Measurements from ENCODE around the gene MTREX. TPM values are rescaled to one million over a fixed set of nuclear protein-coding genes. Genes with fewer than 3 reads are reported as not detected.
"Not testable (repeated sequence)": the region's sequence is repeated elsewhere in the genome, so short reads cannot be mapped to it uniquely, and the experiment has no call there.

MTREX gene
- total RNA-seq, 1 experiment from 2014 or later, result 25.6 TPM

DNA sequence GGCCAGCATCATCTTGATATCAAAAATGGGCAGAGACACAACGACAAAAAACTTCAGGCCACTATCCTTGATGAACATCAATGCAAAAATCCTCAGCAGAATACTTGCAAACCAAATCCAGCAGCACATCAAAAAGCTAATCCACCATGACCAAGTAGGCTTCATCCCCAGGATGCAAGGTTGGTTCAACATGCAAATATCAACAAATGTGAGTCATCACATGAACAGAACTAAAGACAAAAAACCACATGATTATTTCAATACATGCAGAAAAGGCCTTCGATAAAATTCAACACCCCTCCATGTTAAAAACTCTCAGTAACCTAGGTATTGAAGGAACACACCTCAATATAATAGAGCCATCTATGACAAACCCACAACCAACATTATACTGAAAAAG is 8.5 kb downstream of the MTREX start:
- ATAC-seq (no peak), DNase-seq (no peak)
- Histone ChIP-seq H3K4me1 (ENCODE audit: insufficient read depth, low read length) (no peaks in the 10 kb centered on the region; the same call in 1 of the 2 replicates), H3K4me3 (ENCODE audit: low read length) (no peak overlapping the region), H3K79me2 (ENCODE audit: low read length) (peaks cover 94% of the 10 kb centered on the region), H3K36me3 (ENCODE audit: low read depth, low read length) (0 out of 2 replicates have a peak, but pooled peaks cover 5% of the 10 kb centered on the region), H3K4me2 (ENCODE audit: low read length) (no peak overlapping the region), H3K9ac (ENCODE audit: low read length) (no peak overlapping the region), H2AFZ (ENCODE audit: low read length) (no peak overlapping the region), H4K20me1 (ENCODE audit: low read length) (0 out of 2 replicates have a peak, but pooled peaks cover 4% of the 10 kb centered on the region), H3K27ac (ENCODE audit: low read length) (no peak overlapping the region), H3K27me3 (ENCODE audit: low read length) (no peaks in the 10 kb centered on the region), H3F3A (ENCODE audit: low read length, unreplicated experiment) (no peaks in the 10 kb centered on the region), H3K9me2 (replicated peaks; ENCODE audit: low read length) (no peaks in the 10 kb centered on the region), H3K9me3 (ENCODE audit: low read length) (no peaks in the 10 kb centered on the region)
- BruUV-seq (replicated peaks), result no TSS peak
- intact Hi-C loops (cut with micrococcal nuclease), result no loop called here
- CTCF ChIA-PET, result no interaction called here
- POLR2A ChIA-PET (ENCODE audit: unreplicated experiment), result no interaction called here
- no peak for TF ChIP-seq EZH2phosphoT487 (IDR thresholded peaks at IDR 0.05; ENCODE audit: borderline replicate concordance, low read length)
- TF ChIP-seq, protein P1, sequence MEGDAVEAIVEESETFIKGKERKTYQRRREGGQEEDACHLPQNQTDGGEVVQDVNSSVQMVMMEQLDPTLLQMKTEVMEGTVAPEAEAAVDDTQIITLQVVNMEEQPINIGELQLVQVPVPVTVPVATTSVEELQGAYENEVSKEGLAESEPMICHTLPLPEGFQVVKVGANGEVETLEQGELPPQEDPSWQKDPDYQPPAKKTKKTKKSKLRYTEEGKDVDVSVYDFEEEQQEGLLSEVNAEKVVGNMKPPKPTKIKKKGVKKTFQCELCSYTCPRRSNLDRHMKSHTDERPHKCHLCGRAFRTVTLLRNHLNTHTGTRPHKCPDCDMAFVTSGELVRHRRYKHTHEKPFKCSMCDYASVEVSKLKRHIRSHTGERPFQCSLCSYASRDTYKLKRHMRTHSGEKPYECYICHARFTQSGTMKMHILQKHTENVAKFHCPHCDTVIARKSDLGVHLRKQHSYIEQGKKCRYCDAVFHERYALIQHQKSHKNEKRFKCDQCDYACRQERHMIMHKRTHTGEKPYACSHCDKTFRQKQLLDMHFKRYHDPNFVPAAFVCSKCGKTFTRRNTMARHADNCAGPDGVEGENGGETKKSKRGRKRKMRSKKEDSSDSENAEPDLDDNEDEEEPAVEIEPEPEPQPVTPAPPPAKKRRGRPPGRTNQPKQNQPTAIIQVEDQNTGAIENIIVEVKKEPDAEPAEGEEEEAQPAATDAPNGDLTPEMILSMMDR (conservative IDR thresholded peaks at IDR 0.05; ENCODE audit: low read depth, low read length), result no peak
- no peak for TF ChIP-seq EZH2 (IDR thresholded peaks at IDR 0.05; ENCODE audit: low read length, unreplicated experiment)

GRCh38 chr5:55316837-55317236 is 9.0 kb downstream of the MTREX start:
- H3K4me3 ChIP-seq (ENCODE audit: low read length), result no peak overlapping the region
- TF ChIP-seq EZH2phosphoT487 (IDR thresholded peaks at IDR 0.05; ENCODE audit: borderline replicate concordance, low read length), result no peak
- TF ChIP-seq, protein P1 (conservative IDR thresholded peaks at IDR 0.05; ENCODE audit: low read depth, low read length), result no peak
- TF ChIP-seq EZH2 (IDR thresholded peaks at IDR 0.05; ENCODE audit: low read length, unreplicated experiment), result no peak
- peaks cover 94% of the 10 kb centered on the region for H3K79me2 ChIP-seq (ENCODE audit: low read length)
- no peaks in the 10 kb centered on the region for H3K9me3 ChIP-seq (ENCODE audit: low read length)
- CTCF ChIA-PET, result no interaction called here
- POLR2A ChIA-PET (ENCODE audit: unreplicated experiment), result no interaction called here
- H3K9me2 ChIP-seq (replicated peaks; ENCODE audit: low read length), result no peaks in the 10 kb centered on the region
- no peaks in the 10 kb centered on the region for H3K27me3 ChIP-seq (ENCODE audit: low read length)
- no peaks in the 10 kb centered on the region for H3F3A ChIP-seq (ENCODE audit: low read length, unreplicated experiment)
- H4K20me1 ChIP-seq (ENCODE audit: low read length), result 0 out of 2 replicates have a peak, but pooled peaks cover 4% of the 10 kb centered on the region
- no peak overlapping the region for H2AFZ ChIP-seq (ENCODE audit: low read length)
- BruUV-seq (replicated peaks), result no TSS peak
- ATAC-seq (no peak), DNase-seq (no peak)
- H3K4me1 ChIP-seq (ENCODE audit: insufficient read depth, low read length), result no peaks in the 10 kb centered on the region; the same call in 1 of the 2 replicates
- 0 out of 2 replicates have a peak, but pooled peaks cover 5% of the 10 kb centered on the region for H3K36me3 ChIP-seq (ENCODE audit: low read depth, low read length)
- intact Hi-C loops (cut with micrococcal nuclease), result no loop called here
- H3K4me2 ChIP-seq (ENCODE audit: low read length), result no peak overlapping the region
- H3K27ac ChIP-seq (ENCODE audit: low read length), result no peak overlapping the region
- H3K9ac ChIP-seq (ENCODE audit: low read length), result no peak overlapping the region

DNA sequence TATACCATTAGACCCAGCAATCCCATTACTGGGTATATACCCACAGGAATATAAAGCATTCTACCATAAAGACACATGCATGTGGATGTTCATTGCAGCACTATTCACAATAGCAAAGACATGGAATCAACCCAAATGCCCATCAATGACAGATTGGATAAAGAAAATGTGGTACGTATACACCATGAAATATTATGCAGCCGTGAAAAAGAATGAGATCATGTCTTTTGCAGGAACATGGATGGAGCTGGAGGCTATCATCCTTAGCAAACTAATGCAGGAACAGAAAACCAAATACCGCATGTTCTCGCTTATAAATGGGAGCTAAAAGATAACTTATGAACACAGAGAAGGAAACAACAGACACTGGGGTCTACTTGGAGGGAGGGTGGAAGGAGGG is 10.4 kb downstream of the MTREX start:
- H3K9ac ChIP-seq (ENCODE audit: low read length); ATAC-seq; H4K20me1 ChIP-seq (ENCODE audit: low read length); CTCF ChIA-PET; H3K36me3 ChIP-seq (ENCODE audit: low read depth, low read length); H3K4me2 ChIP-seq (ENCODE audit: low read length); H3K27ac ChIP-seq (ENCODE audit: low read length); H3F3A ChIP-seq (ENCODE audit: low read length, unreplicated experiment); intact Hi-C loops (cut with micrococcal nuclease); DNase-seq; POLR2A ChIA-PET (ENCODE audit: unreplicated experiment); BruUV-seq (replicated peaks); H3K4me1 ChIP-seq (ENCODE audit: insufficient read depth, low read length); H3K9me2 ChIP-seq (replicated peaks; ENCODE audit: low read length); H3K9me3 ChIP-seq (ENCODE audit: low read length); H3K4me3 ChIP-seq (ENCODE audit: low read length); H2AFZ ChIP-seq (ENCODE audit: low read length); H3K27me3 ChIP-seq (ENCODE audit: low read length): not testable (repeated sequence)
- H3K79me2 ChIP-seq (ENCODE audit: low read length), result peaks cover 86% of the 10 kb centered on the region
